Activated B cell treated with CpG ODN at 0.5 μM for 24 hours (primary cell): ENCODE measurements around the gene ACBD6. TPM values are rescaled to one million over a fixed set of nuclear protein-coding genes. Genes with fewer than 3 reads are reported as not detected.

Source experiments
- ATAC-seq: fragments of 200-7000 bp; cut with Tn5 transposase; one replicate; pipeline ENCODE4 v1.10.0; 2021; ENCODE audit warnings: low read depth, mild to moderate bottlenecking, moderate library complexity
- CTCF ChIA-PET: fragments of 350-600 bp; sonication (Branson Sonifier 250); formaldehyde crosslinking; loops from one replicate; lab custom pipeline; 2021; ENCODE audit warnings: antibody characterized with exemption; lab: Charles Lee
- POLR2A ChIA-PET: fragments of 350-600 bp; sonication (Branson Sonifier 250); formaldehyde crosslinking; loops from one replicate; lab custom pipeline; 2021; ENCODE audit warnings: antibody characterized with exemption; lab: Charles Lee
- DNase-seq: peaks from one replicate; pipeline ENCODE4 v3.0.0; 2022
- H3K27ac Mint-ChIP-seq: one replicate; pipeline ENCODE4 v1.8.0; 2020; ENCODE audit warnings: mixed read lengths
- H3K27me3 Mint-ChIP-seq: one replicate; pipeline ENCODE4 v1.8.0; 2021; ENCODE audit warnings: mixed read lengths
- H3K36me3 Mint-ChIP-seq: one replicate; pipeline ENCODE4 v1.8.0; 2021; ENCODE audit warnings: low read depth, mixed read lengths
- H3K4me1 Mint-ChIP-seq: one replicate; pipeline ENCODE4 v1.8.0; 2021; ENCODE audit warnings: mixed read lengths
- H3K4me3 Mint-ChIP-seq: one replicate; pipeline ENCODE4 v1.8.0; 2020; ENCODE audit warnings: mild to moderate bottlenecking, mixed read lengths
- H3K9me3 Mint-ChIP-seq: one replicate; pipeline ENCODE4 v1.8.0; 2020; ENCODE audit warnings: mixed read lengths
- CTCF ChIP-seq: fragments of 200-600 bp; IDR thresholded peaks from one replicate; pipeline ENCODE4 v1.8.0; 2022; ENCODE audit warnings: antibody characterized with exemption, mild to moderate bottlenecking
- intact Hi-C: fragments of 100-400 bp; cut with micrococcal nuclease; formaldehyde crosslinking; loops from one replicate; pipeline ENCODE4 v1.15.1; 2024
- total RNA-seq: library from RNA; stranded (reverse); gene quantifications from 2 replicates; pipeline ENCODE4 v1.2.3, GENCODE V29; 2022

Gene ACBD6
- total RNA-seq, 1 donor from 2014 or later, result 61.5 TPM

GRCh38 chr1:180261524-180262155 is 240.7 kb downstream of the ACBD6 start:
- Mint-ChIP-seq H3K27ac (no peak overlapping the region), H3K36me3 (no peaks in the 10 kb centered on the region), H3K4me3 (no peak overlapping the region), H3K4me1 (no peaks in the 10 kb centered on the region), H3K27me3 (peaks cover 26% of the 10 kb centered on the region), H3K9me3 (no peaks in the 10 kb centered on the region)
- no peak for ATAC-seq
- no peak for DNase-seq
- POLR2A ChIA-PET, result no interaction called here
- intact Hi-C loops, result no loop called here
- no peak for TF ChIP-seq CTCF
- CTCF ChIA-PET, result interaction anchor here (1.2 to 1.5 kb wide), 2 partner anchors 216 to 218 kb away, joined by 3 to 4 read pairs; no protein-coding TSS in a partner anchor

GRCh38 chr1:180261030-180261429 is 241.3 kb downstream of the ACBD6 start:
- no peaks in the 10 kb centered on the region for H3K36me3 Mint-ChIP-seq
- TF ChIP-seq CTCF, result no peak
- POLR2A ChIA-PET, result no interaction called here
- CTCF ChIA-PET, result interaction anchor here (1.2 to 1.5 kb wide), 2 partner anchors 217 to 218 kb away, joined by 3 to 4 read pairs; no protein-coding TSS in a partner anchor
- no peak for ATAC-seq
- no peak overlapping the region for H3K4me3 Mint-ChIP-seq
- H3K4me1 Mint-ChIP-seq, result no peaks in the 10 kb centered on the region
- H3K9me3 Mint-ChIP-seq, result no peaks in the 10 kb centered on the region
- DNase-seq, result no peak
- H3K27ac Mint-ChIP-seq, result no peak overlapping the region
- H3K27me3 Mint-ChIP-seq, result peaks cover 31% of the 10 kb centered on the region
- intact Hi-C loops, result no loop called here

GRCh38 chr1:180260541-180260940 is 241.8 kb downstream of the ACBD6 start:
- no peak for TF ChIP-seq CTCF
- intact Hi-C loops, result no loop called here
- Mint-ChIP-seq H3K27ac (no peak overlapping the region), H3K9me3 (no peaks in the 10 kb centered on the region), H3K27me3 (peaks cover 34% of the 10 kb centered on the region), H3K4me3 (no peak overlapping the region), H3K4me1 (no peaks in the 10 kb centered on the region), H3K36me3 (no peaks in the 10 kb centered on the region)
- POLR2A ChIA-PET, result no interaction called here
- DNase-seq (no peak), ATAC-seq (no peak)
- CTCF ChIA-PET, result interaction anchor here (1.5 kb wide), 1 partner anchor 217 kb away, joined by 3 read pairs; no protein-coding TSS in a partner anchor

GRCh38 chr1:180259431-180260338 is 242.7 kb downstream of the ACBD6 start:
- no peaks in the 10 kb centered on the region for H3K9me3 Mint-ChIP-seq
- H3K27me3 Mint-ChIP-seq, result peaks cover 36% of the 10 kb centered on the region
- H3K36me3 Mint-ChIP-seq, result no peaks in the 10 kb centered on the region
- intact Hi-C loops, result no loop called here
- POLR2A ChIA-PET, result no interaction called here
- H3K27ac Mint-ChIP-seq, result no peak overlapping the region
- H3K4me3 Mint-ChIP-seq, result no peak overlapping the region
- TF ChIP-seq CTCF, result no peak
- no peak for ATAC-seq
- no peaks in the 10 kb centered on the region for H3K4me1 Mint-ChIP-seq
- no peak for DNase-seq
- CTCF ChIA-PET, result no interaction called here

- no peaks in the 10 kb centered on the region for H3K4me1 Mint-ChIP-seq
- ATAC-seq (no peak), DNase-seq (no peak)
- no peaks in the 10 kb centered on the region for H3K9me3 Mint-ChIP-seq
- ChIA-PET POLR2A (no interaction called here), CTCF (no interaction called here)
- intact Hi-C loops, result no loop called here
- TF ChIP-seq CTCF, result no peak
- H3K4me3 Mint-ChIP-seq, result no peak overlapping the region
- H3K27me3 Mint-ChIP-seq, result peaks cover 36% of the 10 kb centered on the region
- H3K27ac Mint-ChIP-seq, result no peak overlapping the region
- H3K36me3 Mint-ChIP-seq, result no peaks in the 10 kb centered on the region
Observed at GRCh38 chr1:180258935-180259334, 243.4 kb downstream of the ACBD6 start.
